Amniotic epithelial cell (primary cell): ENCODE data around the gene PPP2R5C.

Experiments used
- DNase-seq: peaks from one replicate; pipeline ENCODE4 v3.0.0-alpha.2; 2010; ENCODE audit warnings: low read depth

Gene PPP2R5C

GRCh38 chr14:101840649-101841369 lies 79.3 kb downstream of the PPP2R5C start:
- no peak for DNase-seq

- DNase-seq = no peak
These were observed 81.5 kb downstream of the PPP2R5C start for GRCh38 chr14:101843038-101843437.

GRCh38 chr14:101843665-101844064 lies 82.2 kb downstream of the PPP2R5C start:
- DNase-seq = no peak

- DNase-seq = no peak
These were observed 82.7 kb downstream of the PPP2R5C start for GRCh38 chr14:101844219-101844618.

- no peak for DNase-seq
These were observed 83.2 kb downstream of the PPP2R5C start for GRCh38 chr14:101844751-101845150.

- DNase-seq = no peak
These were observed 84.0 kb downstream of the PPP2R5C start for GRCh38 chr14:101845496-101845895.

GRCh38 chr14:101845896-101846295 lies 84.4 kb downstream of the PPP2R5C start:
- no peak for DNase-seq

GRCh38 chr14:101849125-101849524 lies 87.6 kb downstream of the PPP2R5C start:
- no peak for DNase-seq

GRCh38 chr14:101849640-101850039 lies 88.1 kb downstream of the PPP2R5C start:
- DNase-seq = no peak

GRCh38 chr14:101851183-101851582 lies 89.7 kb downstream of the PPP2R5C start:
- DNase-seq = no peak

GRCh38 chr14:101851736-101852405 lies 90.4 kb downstream of the PPP2R5C start:
- DNase-seq = no peak

- no peak for DNase-seq
These were observed 91.3 kb downstream of the PPP2R5C start for GRCh38 chr14:101852785-101853184.

- DNase-seq = no peak
These were observed 92.0 kb downstream of the PPP2R5C start for GRCh38 chr14:101853455-101854018.

GRCh38 chr14:101854366-101854765 lies 92.9 kb downstream of the PPP2R5C start:
- DNase-seq = peak; percentile 29

- no peak for DNase-seq
These were observed 94.4 kb downstream of the PPP2R5C start for GRCh38 chr14:101855958-101856357.

GRCh38 chr14:101856536-101856935 lies 95.0 kb downstream of the PPP2R5C start:
- DNase-seq = no peak

GRCh38 chr14:101857226-101857625 lies 95.7 kb downstream of the PPP2R5C start:
- DNase-seq = no peak

GRCh38 chr14:101858791-101859537 lies 97.5 kb downstream of the PPP2R5C start:
- no peak for DNase-seq

- DNase-seq = no peak
These were observed 98.0 kb downstream of the PPP2R5C start for GRCh38 chr14:101859538-101859902.

- DNase-seq = no peak
These were observed 98.4 kb downstream of the PPP2R5C start for GRCh38 chr14:101859958-101860357.

GRCh38 chr14:101861464-101861863 lies 100.0 kb downstream of the PPP2R5C start:
- DNase-seq = peak; percentile 47

- peak; percentile 29 for DNase-seq
These were observed 100.7 kb downstream of the PPP2R5C start for GRCh38 chr14:101862177-101862576.

GRCh38 chr14:101862711-101863110 lies 101.2 kb downstream of the PPP2R5C start:
- peak; percentile 32 for DNase-seq
